ENCODE results near the gene AHCTF1. TPM values are rescaled to one million over a fixed set of nuclear protein-coding genes. Genes with fewer than 3 reads are reported as not detected.

Gene AHCTF1
- total RNA-seq, 1 experiment from 2014 or later = 112 TPM

DNA sequence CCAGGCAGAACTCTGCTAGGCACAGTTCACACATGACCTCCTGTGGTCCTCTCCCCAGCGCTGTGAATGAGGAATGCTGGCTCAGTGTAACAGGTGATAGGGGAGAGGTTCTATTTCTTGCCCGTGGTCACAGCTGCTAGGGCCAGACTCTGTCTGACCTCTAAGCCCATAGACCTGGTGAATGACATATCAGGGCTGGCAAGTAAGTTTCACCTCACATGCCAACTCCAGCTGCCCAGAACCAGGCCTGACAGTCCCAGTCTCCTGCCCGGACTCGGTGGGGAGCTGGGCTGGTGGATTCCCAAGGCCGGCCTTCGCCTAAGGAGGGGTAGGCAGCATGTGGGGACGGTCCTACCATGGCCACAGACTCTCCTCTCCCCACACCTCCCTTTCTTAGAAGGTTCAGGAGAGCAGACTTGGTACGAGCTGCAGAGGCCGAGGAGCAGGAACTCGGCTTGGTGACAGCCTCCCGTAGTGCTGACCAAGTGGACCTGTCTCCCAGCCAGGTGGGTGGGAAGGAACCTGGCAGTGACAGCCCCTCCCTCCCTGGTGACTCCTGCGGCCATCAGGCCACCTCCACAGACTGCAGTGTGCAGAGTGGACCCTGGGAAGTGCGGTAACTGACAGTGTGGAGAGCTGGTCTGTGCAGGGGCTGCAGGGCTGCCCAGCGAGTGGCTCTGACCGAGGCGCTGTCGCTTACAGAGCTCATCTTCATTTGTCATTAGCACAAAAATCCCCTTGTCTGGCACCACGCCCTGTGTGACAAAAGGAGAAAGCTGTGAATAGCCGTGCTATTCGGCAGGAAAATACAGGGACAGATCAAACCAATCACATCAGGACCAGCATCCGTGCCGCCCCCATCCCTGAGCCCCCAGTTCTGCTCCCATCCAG, 132.9 kb downstream of the AHCTF1 start:
- TF ChIP-seq, protein P1, sequence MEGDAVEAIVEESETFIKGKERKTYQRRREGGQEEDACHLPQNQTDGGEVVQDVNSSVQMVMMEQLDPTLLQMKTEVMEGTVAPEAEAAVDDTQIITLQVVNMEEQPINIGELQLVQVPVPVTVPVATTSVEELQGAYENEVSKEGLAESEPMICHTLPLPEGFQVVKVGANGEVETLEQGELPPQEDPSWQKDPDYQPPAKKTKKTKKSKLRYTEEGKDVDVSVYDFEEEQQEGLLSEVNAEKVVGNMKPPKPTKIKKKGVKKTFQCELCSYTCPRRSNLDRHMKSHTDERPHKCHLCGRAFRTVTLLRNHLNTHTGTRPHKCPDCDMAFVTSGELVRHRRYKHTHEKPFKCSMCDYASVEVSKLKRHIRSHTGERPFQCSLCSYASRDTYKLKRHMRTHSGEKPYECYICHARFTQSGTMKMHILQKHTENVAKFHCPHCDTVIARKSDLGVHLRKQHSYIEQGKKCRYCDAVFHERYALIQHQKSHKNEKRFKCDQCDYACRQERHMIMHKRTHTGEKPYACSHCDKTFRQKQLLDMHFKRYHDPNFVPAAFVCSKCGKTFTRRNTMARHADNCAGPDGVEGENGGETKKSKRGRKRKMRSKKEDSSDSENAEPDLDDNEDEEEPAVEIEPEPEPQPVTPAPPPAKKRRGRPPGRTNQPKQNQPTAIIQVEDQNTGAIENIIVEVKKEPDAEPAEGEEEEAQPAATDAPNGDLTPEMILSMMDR (IDR thresholded peaks at IDR 0.05; ENCODE audit: unreplicated experiment) = no peak
- ChIA-PET POLR2A (interaction anchor here (0.5 to 0.7 kb wide), 2 partner anchors 9 to 117 kb away, joined by 3 to 4 read pairs; no protein-coding TSS in a partner anchor), CTCF (interaction anchor here (0.5 to 1.8 kb wide), 5 partner anchors 8 to 352 kb away, joined by 3 to 7 read pairs (median 4); no protein-coding TSS in a partner anchor)
- Mint-ChIP-seq H3K4me3 (ENCODE audit: unreplicated experiment) (no peak overlapping the region), H3K27ac (ENCODE audit: low read depth, unreplicated experiment) (no peak overlapping the region), H3K4me1 (ENCODE audit: insufficient read depth, unreplicated experiment) (peaks cover 8% of the 10 kb centered on the region), H3K27me3 (ENCODE audit: insufficient read depth, unreplicated experiment) (no peaks in the 10 kb centered on the region), H3K36me3 (ENCODE audit: insufficient read depth, unreplicated experiment) (no peaks in the 10 kb centered on the region), H3K9me3 (ENCODE audit: unreplicated experiment) (peaks cover 4% of the 10 kb centered on the region)
- no TSS peak for BruUV-seq (replicated peaks)
- intact Hi-C loops (cut with micrococcal nuclease) = no loop called here
- no peak for DNase-seq (ENCODE audit: unreplicated experiment)

DNA sequence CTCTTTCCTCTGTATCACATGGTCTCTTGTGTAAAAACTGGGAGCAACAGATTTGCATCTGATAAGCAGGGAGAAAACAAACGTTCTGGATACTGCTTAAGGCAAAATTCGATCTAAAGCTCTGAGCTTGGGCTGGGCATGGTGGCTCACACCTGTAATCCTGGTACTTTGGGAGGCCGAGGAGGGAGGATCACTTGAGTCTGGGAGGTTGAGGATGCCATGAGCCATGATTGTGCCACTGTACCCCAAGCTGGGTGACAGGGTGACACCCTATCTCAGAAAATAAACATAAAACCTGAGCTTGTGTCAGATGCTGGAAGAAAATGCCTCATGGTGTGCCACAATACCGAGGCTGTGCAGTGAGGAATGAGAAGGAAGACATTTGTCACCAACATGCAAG, 133.6 kb downstream of the AHCTF1 start:
- no TSS peak for BruUV-seq (replicated peaks)
- Mint-ChIP-seq H3K27ac (ENCODE audit: low read depth, unreplicated experiment) (no peak overlapping the region), H3K36me3 (ENCODE audit: insufficient read depth, unreplicated experiment) (no peaks in the 10 kb centered on the region), H3K4me3 (ENCODE audit: unreplicated experiment) (no peak overlapping the region), H3K9me3 (ENCODE audit: unreplicated experiment) (no peaks in the 10 kb centered on the region), H3K27me3 (ENCODE audit: insufficient read depth, unreplicated experiment) (no peaks in the 10 kb centered on the region), H3K4me1 (ENCODE audit: insufficient read depth, unreplicated experiment) (peaks cover 12% of the 10 kb centered on the region)
- intact Hi-C loops (cut with micrococcal nuclease) = no loop called here
- TF ChIP-seq, protein P1 (IDR thresholded peaks at IDR 0.05; ENCODE audit: unreplicated experiment) = no peak
- ChIA-PET POLR2A (interaction anchor here (0.6 to 0.7 kb wide), 2 partner anchors 10 to 213 kb away, joined by 3 to 5 read pairs; no protein-coding TSS in a partner anchor), CTCF (interaction anchor here (0.7 kb wide), 1 partner anchor 9 kb away, joined by 4 read pairs; no protein-coding TSS in a partner anchor)
- no peak for DNase-seq (ENCODE audit: unreplicated experiment)

DNA sequence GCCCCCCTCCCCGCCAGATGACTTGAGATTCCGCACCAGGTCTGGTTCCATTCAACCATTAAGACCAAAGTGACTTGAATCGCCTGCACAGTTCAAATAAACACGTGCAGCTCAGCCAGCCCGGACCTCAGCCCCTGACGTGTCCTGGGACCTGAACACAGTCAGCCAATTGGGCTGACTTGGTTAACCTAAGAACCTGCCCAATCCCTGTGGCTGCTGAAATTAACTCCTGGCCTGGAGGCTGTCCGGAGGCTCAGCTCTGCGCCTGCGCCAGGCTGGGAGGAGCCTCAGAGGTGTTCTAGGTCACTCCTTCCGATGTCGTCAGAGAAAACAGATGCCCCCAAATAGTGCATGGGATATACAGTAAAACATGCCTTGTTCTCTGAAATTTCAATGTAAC, 134.2 kb downstream of the AHCTF1 start:
- H3K4me1 Mint-ChIP-seq (ENCODE audit: insufficient read depth, unreplicated experiment) = peaks cover 14% of the 10 kb centered on the region

DNA sequence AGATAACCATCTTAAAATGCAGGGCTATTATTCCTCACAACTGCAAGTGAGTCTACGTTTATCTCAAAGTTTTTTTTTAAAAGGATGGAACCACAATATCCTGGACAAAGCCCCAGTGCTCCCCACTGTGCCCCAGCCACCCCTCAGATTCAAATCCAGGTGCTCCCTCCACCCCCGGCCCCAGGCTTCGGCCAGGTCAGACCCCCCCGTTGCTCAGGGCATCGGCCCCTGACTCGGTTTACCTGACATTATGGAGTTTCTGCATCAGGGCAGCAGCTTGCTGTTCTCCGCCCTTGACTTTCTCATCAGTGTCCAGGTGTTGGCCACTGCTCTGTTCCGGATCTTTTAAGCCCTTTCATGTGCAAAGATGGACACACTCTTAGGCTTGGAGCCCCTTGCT, 134.6 kb downstream of the AHCTF1 start:
- CTCF ChIA-PET = no interaction called here
- TF ChIP-seq, protein P1 (IDR thresholded peaks at IDR 0.05; ENCODE audit: unreplicated experiment) = no peak
- no peak for DNase-seq (ENCODE audit: unreplicated experiment)
- POLR2A ChIA-PET = interaction anchor here (0.6 kb wide), 1 partner anchor 212 kb away, joined by 5 read pairs; no protein-coding TSS in a partner anchor
- intact Hi-C loops (cut with micrococcal nuclease) = no loop called here
- Mint-ChIP-seq H3K27ac (ENCODE audit: low read depth, unreplicated experiment) (no peak overlapping the region), H3K4me3 (ENCODE audit: unreplicated experiment) (no peak overlapping the region), H3K36me3 (ENCODE audit: insufficient read depth, unreplicated experiment) (no peaks in the 10 kb centered on the region), H3K4me1 (ENCODE audit: insufficient read depth, unreplicated experiment) (peaks cover 14% of the 10 kb centered on the region), H3K9me3 (ENCODE audit: unreplicated experiment) (no peaks in the 10 kb centered on the region), H3K27me3 (ENCODE audit: insufficient read depth, unreplicated experiment) (no peaks in the 10 kb centered on the region)
- no TSS peak for BruUV-seq (replicated peaks)

More for the DNA sequence above, 134.2 kb downstream of the AHCTF1 start:
- intact Hi-C loops (cut with micrococcal nuclease) = no loop called here
- ChIA-PET POLR2A (interaction anchor here (0.6 to 0.7 kb wide), 2 partner anchors 11 to 212 kb away, joined by 3 to 5 read pairs; no protein-coding TSS in a partner anchor), CTCF (no interaction called here)
- H3K36me3 Mint-ChIP-seq (ENCODE audit: insufficient read depth, unreplicated experiment) = no peaks in the 10 kb centered on the region
- BruUV-seq (replicated peaks) = no TSS peak
- no peak for DNase-seq (ENCODE audit: unreplicated experiment)
- no peak overlapping the region for H3K27ac Mint-ChIP-seq (ENCODE audit: low read depth, unreplicated experiment)
- no peaks in the 10 kb centered on the region for H3K9me3 Mint-ChIP-seq (ENCODE audit: unreplicated experiment)
- no peaks in the 10 kb centered on the region for H3K27me3 Mint-ChIP-seq (ENCODE audit: insufficient read depth, unreplicated experiment)
- H3K4me3 Mint-ChIP-seq (ENCODE audit: unreplicated experiment) = no peak overlapping the region
- TF ChIP-seq, protein P1 (IDR thresholded peaks at IDR 0.05; ENCODE audit: unreplicated experiment) = no peak

All from MCF 10A (cell line).